ENCODE measurements around the gene HSPA12B.

DNA sequence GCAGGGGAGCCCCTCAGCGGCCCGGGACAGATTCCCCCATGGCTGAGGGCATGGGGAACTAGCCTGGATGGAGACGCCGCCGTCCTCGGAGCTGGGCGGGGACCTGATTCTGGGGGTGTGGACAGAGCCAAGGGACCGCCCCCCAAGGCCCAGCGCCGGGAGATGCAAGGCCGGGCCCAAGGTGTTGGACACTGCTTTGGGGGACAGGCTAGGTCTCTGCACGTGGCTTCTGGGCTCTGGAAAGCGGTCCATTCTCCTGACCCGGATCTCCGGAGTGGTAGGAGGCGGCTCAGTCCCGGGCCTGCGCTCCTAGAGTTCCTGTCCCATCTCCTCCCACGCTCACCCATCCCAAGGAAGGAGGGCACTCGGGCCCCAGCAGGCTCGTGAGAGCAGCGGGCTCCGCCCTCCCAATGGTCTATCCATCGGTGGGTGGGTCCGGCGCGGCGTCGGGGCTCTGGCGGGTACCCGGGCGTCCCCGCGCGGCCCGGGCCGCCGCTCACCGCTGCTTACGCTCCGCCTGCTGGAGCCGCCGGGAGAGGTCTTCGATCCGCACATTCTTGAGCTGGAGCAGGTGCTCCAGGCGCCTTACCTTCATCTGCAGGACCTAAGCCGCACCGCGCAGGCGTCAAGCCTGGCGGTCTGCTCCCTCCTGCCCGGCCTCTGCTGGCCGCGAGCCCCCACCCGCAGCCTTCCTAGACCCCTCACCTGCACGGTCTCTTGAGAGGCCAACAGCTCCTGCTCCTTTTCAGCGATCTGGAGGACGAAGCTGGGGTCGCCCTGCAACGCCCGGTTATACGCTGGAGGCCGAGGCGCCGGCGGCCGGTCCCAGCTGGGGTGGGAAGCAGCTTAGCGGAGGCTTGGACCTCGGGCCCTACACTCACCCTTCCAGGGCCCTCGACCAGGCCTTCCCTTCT, 45.5 kb downstream of the HSPA12B start:
- no peak for TF ChIP-seq CTCF (IDR thresholded peaks at IDR 0.05; ENCODE audit: poor library complexity, severe bottlenecking)
- TF ChIP-seq RAD21 (conservative IDR thresholded peaks at IDR 0.05): no peak
- no peak for TF ChIP-seq EP300 (conservative IDR thresholded peaks at IDR 0.05; ENCODE audit: poor library complexity, severe bottlenecking)
